ENCODE results near the gene MYO1D. TPM values are rescaled to one million over a fixed set of nuclear protein-coding genes. Genes with fewer than 3 reads are reported as not detected.

Gene MYO1D
- total and polyA plus RNA-seq, 8 donors = 11.6 to 727 (median 73.4) TPM

- Histone ChIP-seq H3K36me3 (peaks cover 0 to 7% (median 0%) of the 10 kb centered on the region in 4 donors), H3K27ac (no peak overlapping the region), H3K9me3 (no peaks in the 10 kb centered on the region), H3K4me3 (no peak overlapping the region), H3K27me3 (no peaks in the 10 kb centered on the region), H3K4me1 (peaks cover 6 to 12% (median 8%) of the 10 kb centered on the region in 4 donors)
- WGBS, 5 donors = 84 to 90% (median 87%) methylated on average over 3 to 4 of the region's 4 CpGs
- no peak for DNase-seq
- intact Hi-C loops (cut with DNase I; ENCODE audit: low total_unique reads) = no loop called here
- TF ChIP-seq POLR2A (IDR thresholded peaks at IDR 0.05) (no peak), EP300 (IDR thresholded peaks at IDR 0.05) (no peak), POLR2AphosphoS5 (IDR thresholded peaks at IDR 0.05) (no peak)
- TF ChIP-seq, protein P1, sequence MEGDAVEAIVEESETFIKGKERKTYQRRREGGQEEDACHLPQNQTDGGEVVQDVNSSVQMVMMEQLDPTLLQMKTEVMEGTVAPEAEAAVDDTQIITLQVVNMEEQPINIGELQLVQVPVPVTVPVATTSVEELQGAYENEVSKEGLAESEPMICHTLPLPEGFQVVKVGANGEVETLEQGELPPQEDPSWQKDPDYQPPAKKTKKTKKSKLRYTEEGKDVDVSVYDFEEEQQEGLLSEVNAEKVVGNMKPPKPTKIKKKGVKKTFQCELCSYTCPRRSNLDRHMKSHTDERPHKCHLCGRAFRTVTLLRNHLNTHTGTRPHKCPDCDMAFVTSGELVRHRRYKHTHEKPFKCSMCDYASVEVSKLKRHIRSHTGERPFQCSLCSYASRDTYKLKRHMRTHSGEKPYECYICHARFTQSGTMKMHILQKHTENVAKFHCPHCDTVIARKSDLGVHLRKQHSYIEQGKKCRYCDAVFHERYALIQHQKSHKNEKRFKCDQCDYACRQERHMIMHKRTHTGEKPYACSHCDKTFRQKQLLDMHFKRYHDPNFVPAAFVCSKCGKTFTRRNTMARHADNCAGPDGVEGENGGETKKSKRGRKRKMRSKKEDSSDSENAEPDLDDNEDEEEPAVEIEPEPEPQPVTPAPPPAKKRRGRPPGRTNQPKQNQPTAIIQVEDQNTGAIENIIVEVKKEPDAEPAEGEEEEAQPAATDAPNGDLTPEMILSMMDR (IDR thresholded peaks at IDR 0.05) = no peak
These were observed 308.2 kb downstream of the MYO1D start for GRCh38 chr17:32568705-32569104.

GRCh38 chr17:32567511-32567910 is 309.4 kb downstream of the MYO1D start:
- Histone ChIP-seq H3K27ac (no peak overlapping the region), H3K4me3 (no peak overlapping the region), H3K36me3 (peaks cover 0 to 7% (median 0%) of the 10 kb centered on the region in 4 donors), H3K27me3 (no peaks in the 10 kb centered on the region), H3K4me1 (peaks cover 8 to 12% (median 9%) of the 10 kb centered on the region in 4 donors), H3K9me3 (no peaks in the 10 kb centered on the region)
- TF ChIP-seq, protein P1 (IDR thresholded peaks at IDR 0.05) = no peak
- no peak for TF ChIP-seq POLR2AphosphoS5 (IDR thresholded peaks at IDR 0.05)
- TF ChIP-seq EP300 (IDR thresholded peaks at IDR 0.05) = no peak
- no peak for TF ChIP-seq POLR2A (IDR thresholded peaks at IDR 0.05)
- no peak for DNase-seq
- WGBS, 5 donors = 90 to 97% (median 91%) methylated on average over 4 of the region's 4 CpGs
- intact Hi-C loops (cut with DNase I; ENCODE audit: low total_unique reads) = no loop called here

GRCh38 chr17:32567086-32567485 is 309.8 kb downstream of the MYO1D start:
- intact Hi-C loops (cut with DNase I; ENCODE audit: low total_unique reads) = no loop called here
- TF ChIP-seq, protein P1 (IDR thresholded peaks at IDR 0.05) = no peak
- TF ChIP-seq POLR2AphosphoS5 (IDR thresholded peaks at IDR 0.05) = no peak
- Histone ChIP-seq H3K27ac (no peak overlapping the region), H3K9me3 (no peaks in the 10 kb centered on the region), H3K27me3 (no peaks in the 10 kb centered on the region), H3K4me1 (peaks cover 8 to 12% (median 9%) of the 10 kb centered on the region in 4 donors), H3K4me3 (no peak overlapping the region), H3K36me3 (peaks cover 0 to 7% (median 0%) of the 10 kb centered on the region in 4 donors)
- DNase-seq = no peak
- 61 to 96% (median 86%) methylated on average over 4 of the region's 4 CpGs for WGBS, 5 donors

GRCh38 chr17:32566303-32566702 is 310.6 kb downstream of the MYO1D start:
- no peaks in the 10 kb centered on the region for H3K9me3 ChIP-seq
- no peak overlapping the region for H3K27ac ChIP-seq
- peaks cover 0 to 7% (median 0%) of the 10 kb centered on the region in 4 donors for H3K36me3 ChIP-seq
- TF ChIP-seq POLR2A (IDR thresholded peaks at IDR 0.05) (no peak), POLR2AphosphoS5 (IDR thresholded peaks at IDR 0.05) (no peak), EP300 (IDR thresholded peaks at IDR 0.05) (no peak)
- TF ChIP-seq, protein P1 (IDR thresholded peaks at IDR 0.05) = no peak
- intact Hi-C loops (cut with DNase I; ENCODE audit: low total_unique reads) = no loop called here
- H3K4me1 ChIP-seq = peaks cover 8 to 12% (median 9%) of the 10 kb centered on the region in 4 donors
- no peaks in the 10 kb centered on the region for H3K27me3 ChIP-seq
- no peak for DNase-seq
- no peak overlapping the region for H3K4me3 ChIP-seq
- 85 to 92% (median 90%) methylated on average over 5 of the region's 5 CpGs for WGBS, 5 donors
